Liver (tissue), 3 donors: ENCODE data around the gene INPP5A.

ENCODE experiments used
- ATF3 ChIP-seq: IDR thresholded peaks from 2 replicates; pipeline ENCODE4 v1.6.1; 2016; ENCODE audit warnings: antibody characterized with exemption
- CTCF ChIP-seq: fragments of 150-350 bp; IDR thresholded peaks from 2 replicates; pipeline ENCODE4 v1.5.1; 2017; ENCODE audit warnings: improper control_type of control experiment, low read depth, low read length; ENCODE audit not compliant: missing input control
- FOXA1 ChIP-seq: IDR thresholded peaks from 2 replicates; pipeline ENCODE4 v1.6.1; 2016; ENCODE audit warnings: antibody characterized with exemption
- GABPA ChIP-seq, 2 donors: IDR thresholded peaks in 1 of 2; conservative IDR thresholded peaks in 1 of 2; 2 replicates each; pipeline ENCODE4 v1.6.1; 2016; ENCODE audit warnings: antibody characterized with exemption in 2 of 2, mild to moderate bottlenecking in 1 of 2, moderate library complexity in 1 of 2
- HNF4G ChIP-seq: IDR thresholded peaks from 2 replicates; pipeline ENCODE4 v1.6.1; 2016; ENCODE audit warnings: antibody characterized with exemption
- RXRA ChIP-seq, 2 donors: IDR thresholded peaks; 2 replicates each; pipeline ENCODE4 v1.6.1; 2017 to 2018; ENCODE audit warnings: antibody characterized with exemption in 2 of 2, mild to moderate bottlenecking in 1 of 2
- SP1 ChIP-seq: IDR thresholded peaks from 2 replicates; pipeline ENCODE4 v1.6.1; 2018; ENCODE audit warnings: antibody characterized with exemption, mild to moderate bottlenecking
- YY1 ChIP-seq: IDR thresholded peaks from 2 replicates; pipeline ENCODE4 v1.6.1; 2016; ENCODE audit warnings: antibody characterized with exemption, mild to moderate bottlenecking
- donor health status: healthy.
- donor health status: healthy.

GRCh38 chr10:132699411-132700155, 162.0 kb downstream of the INPP5A start:
- TF ChIP-seq HNF4G (no peak), CTCF (no peak), RXRA (IDR thresholded peaks at IDR 0.05) (no peak), SP1 (no peak), GABPA (IDR thresholded peaks at IDR 0.05 in 1 of 2, conservative IDR thresholded peaks at IDR 0.05 in 1 of 2) (no peak), YY1 (no peak), FOXA1 (no peak), ATF3 (no peak)
